WERI-Rb-1 (cell line): ENCODE measurements around the gene KCNMA1.

Source experiments
- DNase-seq: peaks from one replicate; pipeline ENCODE4 v3.0.0-alpha.2; 2020
- H3K27ac ChIP-seq: fragments of 250-450 bp; sonication (Bioruptor Pico); 2 replicates; pipeline ENCODE4 v1.5.1; 2020; ENCODE audit warnings: mild to moderate bottlenecking, moderate library complexity
- H3K27me3 ChIP-seq: fragments of 250-450 bp; sonication (Bioruptor Pico); 2 replicates; pipeline ENCODE4 v1.5.1; 2021; ENCODE audit warnings: mild to moderate bottlenecking, low read depth, moderate library complexity; ENCODE audit not compliant: insufficient read depth, severe bottlenecking
- H3K36me3 ChIP-seq: fragments of 250-450 bp; sonication (Bioruptor Pico); 2 replicates; pipeline ENCODE4 v1.5.1; 2020; ENCODE audit warnings: mild to moderate bottlenecking, moderate library complexity
- H3K4me3 ChIP-seq: 2 replicates; pipeline ENCODE4 v1.5.1; 2011; ENCODE audit warnings: low read depth, mild to moderate bottlenecking, control low read depth, low read length
- H3K9me3 ChIP-seq: fragments of 250-450 bp; sonication (Bioruptor Pico); 2 replicates; pipeline ENCODE4 v1.5.1; 2021; ENCODE audit warnings: mild to moderate bottlenecking, moderate library complexity; ENCODE audit not compliant: severe bottlenecking
- CTCF ChIP-seq: IDR thresholded peaks from 2 replicates; pipeline ENCODE4 v1.5.1; 2011; ENCODE audit warnings: low read depth, mild to moderate bottlenecking, control low read depth, inconsistent platforms, low read length

The KCNMA1 gene

GRCh38 chr10:77027576-77027975, 610.0 kb downstream of the KCNMA1 start:
- DNase-seq, result no peak

GRCh38 chr10:77027141-77027540, 610.5 kb downstream of the KCNMA1 start:
- Histone ChIP-seq H3K27me3 (no peaks in the 10 kb centered on the region), H3K4me3 (no peak overlapping the region), H3K9me3 (no peaks in the 10 kb centered on the region), H3K36me3 (no peaks in the 10 kb centered on the region), H3K27ac (no peak overlapping the region)
- DNase-seq, result no peak
- TF ChIP-seq CTCF, result no peak

More at GRCh38 chr10:77027576-77027975, 610.0 kb downstream of the KCNMA1 start:
- H3K4me3 ChIP-seq, result no peak overlapping the region
- no peak overlapping the region for H3K27ac ChIP-seq
- H3K36me3 ChIP-seq, result no peaks in the 10 kb centered on the region
- no peak for TF ChIP-seq CTCF
- H3K9me3 ChIP-seq, result no peaks in the 10 kb centered on the region
- H3K27me3 ChIP-seq, result no peaks in the 10 kb centered on the region

- DNase-seq, result no peak
- Histone ChIP-seq H3K36me3 (no peaks in the 10 kb centered on the region), H3K27me3 (no peaks in the 10 kb centered on the region), H3K9me3 (no peaks in the 10 kb centered on the region), H3K27ac (no peak overlapping the region), H3K4me3 (no peak overlapping the region)
- no peak for TF ChIP-seq CTCF
Measured at GRCh38 chr10:77026148-77026547, 611.5 kb downstream of the KCNMA1 start.

- no peak overlapping the region for H3K4me3 ChIP-seq
- H3K36me3 ChIP-seq, result no peaks in the 10 kb centered on the region
- TF ChIP-seq CTCF, result no peak
- no peaks in the 10 kb centered on the region for H3K9me3 ChIP-seq
- H3K27ac ChIP-seq, result no peak overlapping the region
- DNase-seq, result no peak
- no peaks in the 10 kb centered on the region for H3K27me3 ChIP-seq
Measured at GRCh38 chr10:77024461-77024860, 613.1 kb downstream of the KCNMA1 start.

GRCh38 chr10:77023396-77023795, 614.2 kb downstream of the KCNMA1 start:
- Histone ChIP-seq H3K27me3 (no peaks in the 10 kb centered on the region), H3K36me3 (no peaks in the 10 kb centered on the region), H3K9me3 (no peaks in the 10 kb centered on the region), H3K4me3 (no peak overlapping the region), H3K27ac (no peak overlapping the region)
- TF ChIP-seq CTCF, result no peak
- DNase-seq, result no peak

- Histone ChIP-seq H3K36me3 (no peaks in the 10 kb centered on the region), H3K27me3 (no peaks in the 10 kb centered on the region), H3K4me3 (no peak overlapping the region), H3K9me3 (no peaks in the 10 kb centered on the region), H3K27ac (no peak overlapping the region)
- no peak for DNase-seq
- TF ChIP-seq CTCF, result no peak
Measured at GRCh38 chr10:77022671-77023070, 614.9 kb downstream of the KCNMA1 start.
